ENCODE results near the gene SEM1.

The SEM1 gene

DNA sequence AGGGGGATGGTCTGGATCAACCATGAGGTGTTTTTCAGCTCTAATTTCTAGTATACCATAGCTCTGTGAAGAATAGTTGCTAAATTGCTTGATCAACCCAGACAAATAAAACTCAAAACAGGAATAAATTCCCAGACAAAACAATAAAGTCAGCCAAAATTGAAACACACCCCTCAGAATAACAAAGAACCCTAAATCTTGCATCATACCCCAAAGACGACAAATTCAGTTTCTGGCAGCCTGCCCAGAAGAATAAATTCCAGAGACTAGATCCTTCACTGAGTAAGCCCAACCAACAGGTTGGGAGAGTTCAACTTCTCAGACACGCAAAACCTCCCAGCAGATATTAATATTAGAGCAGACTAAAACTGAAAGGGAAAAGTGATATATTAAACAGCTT lies 11.2 kb upstream of the SEM1 start:
- no peak for DNase-seq (ENCODE audit: low read depth)
- TF ChIP-seq CTCF (IDR thresholded peaks at IDR 0.05; ENCODE audit: insufficient read depth, low read depth, low read length, missing control alignments), result no peak
- no peak overlapping the region for H3K4me3 ChIP-seq (ENCODE audit: low read depth, low read length)

- no peak for DNase-seq (ENCODE audit: low read depth)
- H3K4me3 ChIP-seq (ENCODE audit: low read depth, low read length), result no peak overlapping the region
- no peak for TF ChIP-seq CTCF (IDR thresholded peaks at IDR 0.05; ENCODE audit: insufficient read depth, low read depth, low read length, missing control alignments)
These were observed 9.5 kb upstream of the SEM1 start for GRCh38 chr7:96719164-96719563.

- no peak overlapping the region for H3K4me3 ChIP-seq (ENCODE audit: low read depth, low read length)
- DNase-seq (ENCODE audit: low read depth), result no peak
- no peak for TF ChIP-seq CTCF (IDR thresholded peaks at IDR 0.05; ENCODE audit: insufficient read depth, low read depth, low read length, missing control alignments)
These were observed 8.7 kb upstream of the SEM1 start for GRCh38 chr7:96718107-96719003.

DNA sequence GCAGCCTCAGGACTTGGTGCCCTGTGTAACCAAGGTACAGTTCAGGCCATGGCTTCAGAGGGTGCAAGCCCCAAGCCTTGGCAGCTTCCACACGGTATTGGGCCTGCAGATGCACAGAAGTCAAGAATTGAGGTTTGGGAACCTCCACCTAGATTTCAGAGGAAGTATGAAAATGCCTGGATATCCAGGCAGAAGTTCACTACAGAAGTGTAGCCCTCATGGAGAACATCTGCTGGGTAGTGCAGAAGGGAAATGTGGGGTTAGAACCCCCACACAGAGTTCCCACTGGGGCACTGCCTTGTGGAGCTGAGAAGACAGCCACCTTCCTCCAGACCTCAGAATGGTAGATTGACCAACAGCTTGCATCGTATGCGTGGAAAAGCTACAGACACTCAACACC lies 3.4 kb upstream of the SEM1 start:
- DNase-seq (ENCODE audit: low read depth), result no peak
- no peak overlapping the region for H3K4me3 ChIP-seq (ENCODE audit: low read depth, low read length)
- TF ChIP-seq CTCF (IDR thresholded peaks at IDR 0.05; ENCODE audit: insufficient read depth, low read depth, low read length, missing control alignments), result no peak

DNA sequence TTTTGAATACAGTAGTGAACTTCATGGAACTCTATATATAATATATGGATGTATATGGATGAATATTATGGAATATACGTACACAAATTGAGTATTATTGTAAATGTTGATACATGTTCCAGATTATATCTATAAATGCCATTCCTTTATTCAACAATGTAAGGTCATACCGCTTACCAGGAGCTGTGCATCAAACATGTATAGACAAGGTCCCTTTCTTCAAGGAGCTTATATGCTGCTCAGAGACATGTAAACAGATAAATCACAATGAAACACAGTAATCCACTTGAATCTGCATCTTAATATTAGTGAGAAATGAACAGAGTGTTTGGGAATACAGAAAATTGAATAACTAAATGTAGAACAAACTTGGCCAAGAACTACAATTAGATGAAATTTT lies 898 bp upstream of the SEM1 start:
- TF ChIP-seq CTCF (IDR thresholded peaks at IDR 0.05; ENCODE audit: insufficient read depth, low read depth, low read length, missing control alignments), result no peak
- no peak for DNase-seq (ENCODE audit: low read depth)
- no peak overlapping the region for H3K4me3 ChIP-seq (ENCODE audit: low read depth, low read length)

DNA sequence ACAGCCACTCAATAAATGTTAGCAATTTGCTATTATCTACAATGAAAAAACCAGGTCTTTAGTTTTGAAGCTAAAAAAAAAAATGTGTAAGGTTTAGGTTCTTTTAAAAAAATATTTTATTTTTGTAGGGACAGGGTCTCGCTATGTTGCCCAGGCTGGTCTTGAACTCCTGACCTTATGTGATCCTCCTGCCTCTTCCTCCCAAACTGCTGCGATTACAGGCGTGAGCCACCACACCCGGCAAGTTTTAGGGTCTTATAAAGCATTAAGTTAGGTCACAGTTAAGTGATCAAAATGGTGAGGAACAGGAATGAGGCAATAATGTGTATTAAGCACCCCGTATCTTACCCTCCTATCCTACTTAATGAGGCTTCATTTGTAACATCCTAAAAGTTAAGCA lies 774 bp downstream of the SEM1 start:
- H3K4me3 ChIP-seq (ENCODE audit: low read depth, low read length), result peak overlapping the region; percentile 65
- DNase-seq (ENCODE audit: low read depth), result no peak
- no peak for TF ChIP-seq CTCF (IDR thresholded peaks at IDR 0.05; ENCODE audit: insufficient read depth, low read depth, low read length, missing control alignments)

All from GM12865 (cell line).